GM23338 (cell line): ENCODE results near the gene NRBP1.

ENCODE experiments used
- CREB1 ChIP-seq: fragments of 250-450 bp; sonication (Bioruptor Pico); IDR thresholded peaks from 2 replicates; pipeline ENCODE4 v1.5.0; 2020; ENCODE audit warnings: low read depth, mild to moderate bottlenecking, moderate library complexity
- CTCF ChIP-seq, 2 experiments: fragments of 200-600 bp in 1 of 2; sonication (generic) in 1 of 2; conservative IDR thresholded peaks; 2 replicates each; pipeline versions ENCODE4 v1.5.1 to v1.6.1; 2016 to 2017; ENCODE audit warnings: antibody characterized with exemption in 2 of 2, low read depth in 2 of 2, mild to moderate bottlenecking in 2 of 2, moderate library complexity in 1 of 2
- STAT1 ChIP-seq: IDR thresholded peaks from one replicate; pipeline ENCODE4 v1.6.1; 2016; ENCODE audit warnings: antibody characterized with exemption; ENCODE audit not compliant: unreplicated experiment

DNA sequence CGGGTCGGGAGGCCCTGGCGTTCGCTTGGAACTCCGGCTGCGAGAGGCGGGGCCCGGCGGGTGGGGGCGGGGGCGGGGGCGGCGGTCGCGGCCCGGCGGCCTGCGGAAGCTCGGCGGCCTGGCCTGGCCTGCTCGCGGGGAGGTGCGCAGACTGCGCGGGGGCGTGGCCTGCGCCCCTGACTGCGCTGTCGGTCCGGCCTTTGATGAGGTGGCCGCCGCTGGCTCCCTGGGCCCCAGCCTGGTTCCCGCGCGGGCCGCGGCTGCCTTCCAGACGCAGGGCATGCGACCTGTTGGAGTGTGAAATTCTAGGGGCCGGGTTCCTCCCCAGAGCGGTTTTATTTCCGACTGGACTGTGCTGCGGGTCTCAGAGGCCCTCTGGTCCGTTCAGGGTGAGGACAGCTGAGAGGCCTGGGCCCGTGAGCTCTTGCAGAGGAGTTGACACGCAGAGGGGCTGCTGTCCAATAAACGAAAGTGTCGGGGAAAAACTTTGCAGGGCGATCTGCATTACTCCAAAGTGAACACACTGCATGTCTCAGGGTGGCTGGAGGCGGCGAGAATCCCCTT lies 629 bp downstream of the NRBP1 start:
- TF ChIP-seq CTCF (conservative IDR thresholded peaks at IDR 0.05; ENCODE audit: low read depth in 2 of 2) (no peak), CREB1 (CRISPR knock-in tag) (no peak), STAT1 (no peak)
